ENCODE results near the gene TSHZ3. TPM values are rescaled to one million over a fixed set of nuclear protein-coding genes. Genes with fewer than 3 reads are reported as not detected.

Gene TSHZ3
- total and polyA plus RNA-seq, 2 of the 8 experiments (the other 6 are each of a cell fraction or from before 2014, with no cell fraction given), result 3.1 to 12.3 TPM

- Histone ChIP-seq H4K8ac (ENCODE audit: extremely low read depth, insufficient read depth, low read length) (no peak overlapping the region), H3K23ac (ENCODE audit: insufficient read length) (no peak overlapping the region), H4K20me1 (replicated peaks in 1 of 2; ENCODE audit: control insufficient read depth in 1 of 2, insufficient read depth in 2 of 2, low read length in 2 of 2) (no peaks in the 10 kb centered on the region), H2BK20ac (ENCODE audit: low read length) (no peak overlapping the region), H3K23me2 (ENCODE audit: low read depth, low read length) (no peaks in the 10 kb centered on the region), H2BK5ac (ENCODE audit: low read depth, low read length) (no peak overlapping the region), H3K79me1 (ENCODE audit: low read depth, low read length) (no peaks in the 10 kb centered on the region), H3K9me3 (ENCODE audit: insufficient read depth in 2 of 2, low read depth in 1 of 2, low read length in 1 of 2) (no peaks in the 10 kb centered on the region), H2BK15ac (ENCODE audit: low read length) (no peak overlapping the region), H3K14ac (ENCODE audit: insufficient read length) (no peak overlapping the region), H4K5ac (ENCODE audit: insufficient read length, low read depth, low read length) (no peak overlapping the region), H4K91ac (replicated peaks; ENCODE audit: insufficient read length, low read length) (peak overlapping the region; percentile 25), H3K27me3 (replicated peaks in 1 of 4; ENCODE audit: control insufficient read depth in 3 of 4, extremely low read depth in 1 of 4, insufficient read depth in 3 of 4, low read length in 3 of 4) (no peaks in the 10 kb centered on the region), H2AFZ (ENCODE audit: low read length) (no peak overlapping the region), H2BK12ac (ENCODE audit: low read depth, low read length) (no peak overlapping the region), H2BK120ac (replicated peaks; ENCODE audit: low read depth, low read length) (no peak overlapping the region), H3K4me1 (replicated peaks in 1 of 4; ENCODE audit: control insufficient read depth in 3 of 4, insufficient read depth in 4 of 4, low read length in 3 of 4) (peaks cover 0 to 2% (median 0%) of the 10 kb centered on the region in 4 experiments; a peak in 2 of 7 replicates), H3K4me3 (ENCODE audit: extremely low read depth in 1 of 4, insufficient read depth in 2 of 4, low read depth in 3 of 4, low read length in 4 of 4) (no peak overlapping the region), H3K27ac (ENCODE audit: low read depth, low read length) (no peak overlapping the region), H3K18ac (ENCODE audit: extremely low read depth, low read length) (no peak overlapping the region), H3K36me3 (ENCODE audit: control insufficient read depth in 2 of 4, insufficient read depth in 4 of 4, low read length in 3 of 4) (no peaks in the 10 kb centered on the region), H3K9ac (replicated peaks in 1 of 4; ENCODE audit: extremely low read depth in 1 of 4, low read depth in 3 of 4, low read length in 3 of 4) (no peak overlapping the region), H3K4ac (replicated peaks; ENCODE audit: insufficient read length, low read depth, low read length) (no peak overlapping the region), H3K79me2 (ENCODE audit: control insufficient read depth in 1 of 2, insufficient read depth in 2 of 2, low read length in 2 of 2) (no peaks in the 10 kb centered on the region), H3K4me2 (ENCODE audit: insufficient read depth in 1 of 2, low read depth in 2 of 2, low read length in 2 of 2) (no peak overlapping the region), H2AK5ac (ENCODE audit: low read depth, low read length) (no peak overlapping the region), H3K56ac (replicated peaks; ENCODE audit: insufficient read length, low read depth, low read length) (no peak overlapping the region)
- FAIRE-seq (no peak), DNase-seq (ENCODE audit: low read depth in 1 of 2, low spot score in 2 of 2) (no peak)
- POLR2A ChIA-PET (ENCODE audit: partially characterized antibody), result interaction anchor here (1.0 kb wide), 1 partner anchor 9 kb away, joined by 3 read pairs; no protein-coding TSS in a partner anchor
- TF ChIP-seq POLR2A (IDR thresholded peaks at IDR 0.05; ENCODE audit: control extremely low read depth in 1 of 2, low read depth in 2 of 2, low read length in 2 of 2) (no peak), CBX8 (IDR thresholded peaks at IDR 0.05; ENCODE audit: borderline replicate concordance, low read depth, low read length) (no peak)
- TF ChIP-seq, protein P1, sequence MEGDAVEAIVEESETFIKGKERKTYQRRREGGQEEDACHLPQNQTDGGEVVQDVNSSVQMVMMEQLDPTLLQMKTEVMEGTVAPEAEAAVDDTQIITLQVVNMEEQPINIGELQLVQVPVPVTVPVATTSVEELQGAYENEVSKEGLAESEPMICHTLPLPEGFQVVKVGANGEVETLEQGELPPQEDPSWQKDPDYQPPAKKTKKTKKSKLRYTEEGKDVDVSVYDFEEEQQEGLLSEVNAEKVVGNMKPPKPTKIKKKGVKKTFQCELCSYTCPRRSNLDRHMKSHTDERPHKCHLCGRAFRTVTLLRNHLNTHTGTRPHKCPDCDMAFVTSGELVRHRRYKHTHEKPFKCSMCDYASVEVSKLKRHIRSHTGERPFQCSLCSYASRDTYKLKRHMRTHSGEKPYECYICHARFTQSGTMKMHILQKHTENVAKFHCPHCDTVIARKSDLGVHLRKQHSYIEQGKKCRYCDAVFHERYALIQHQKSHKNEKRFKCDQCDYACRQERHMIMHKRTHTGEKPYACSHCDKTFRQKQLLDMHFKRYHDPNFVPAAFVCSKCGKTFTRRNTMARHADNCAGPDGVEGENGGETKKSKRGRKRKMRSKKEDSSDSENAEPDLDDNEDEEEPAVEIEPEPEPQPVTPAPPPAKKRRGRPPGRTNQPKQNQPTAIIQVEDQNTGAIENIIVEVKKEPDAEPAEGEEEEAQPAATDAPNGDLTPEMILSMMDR (IDR thresholded peaks at IDR 0.05; ENCODE audit: control extremely low read depth in 1 of 3, insufficient read depth in 1 of 3, low read depth in 1 of 3, low read length in 3 of 3), result no peak
- CTCF ChIA-PET (ENCODE audit: partially characterized antibody), result interaction anchor here (1.2 to 1.3 kb wide), 2 partner anchors 8 to 15 kb away, joined by 3 read pairs; no protein-coding TSS in a partner anchor
- 89% methylated on average over 5 of the region's 5 CpGs; no CpG with 5 or more reads in 1 of the 2 experiments for WGBS, 2 experiments (ENCODE audit: extremely low coverage in 1 of 2, insufficient coverage in 1 of 2, insufficient read length in 1 of 2, insufficient replicate concordance in 2 of 2, low coverage in 1 of 2, low lambda C conversion rate in 2 of 2, missing lambda C conversion rate in 1 of 2)
Observed at GRCh38 chr19:31370216-31370615, 21.0 kb upstream of the TSHZ3 start.
